ENCODE results near the gene PHYHIPL.
A peak's percentile ranks its signal among the peaks of the same experiment; 100 is the strongest.

The PHYHIPL gene

DNA sequence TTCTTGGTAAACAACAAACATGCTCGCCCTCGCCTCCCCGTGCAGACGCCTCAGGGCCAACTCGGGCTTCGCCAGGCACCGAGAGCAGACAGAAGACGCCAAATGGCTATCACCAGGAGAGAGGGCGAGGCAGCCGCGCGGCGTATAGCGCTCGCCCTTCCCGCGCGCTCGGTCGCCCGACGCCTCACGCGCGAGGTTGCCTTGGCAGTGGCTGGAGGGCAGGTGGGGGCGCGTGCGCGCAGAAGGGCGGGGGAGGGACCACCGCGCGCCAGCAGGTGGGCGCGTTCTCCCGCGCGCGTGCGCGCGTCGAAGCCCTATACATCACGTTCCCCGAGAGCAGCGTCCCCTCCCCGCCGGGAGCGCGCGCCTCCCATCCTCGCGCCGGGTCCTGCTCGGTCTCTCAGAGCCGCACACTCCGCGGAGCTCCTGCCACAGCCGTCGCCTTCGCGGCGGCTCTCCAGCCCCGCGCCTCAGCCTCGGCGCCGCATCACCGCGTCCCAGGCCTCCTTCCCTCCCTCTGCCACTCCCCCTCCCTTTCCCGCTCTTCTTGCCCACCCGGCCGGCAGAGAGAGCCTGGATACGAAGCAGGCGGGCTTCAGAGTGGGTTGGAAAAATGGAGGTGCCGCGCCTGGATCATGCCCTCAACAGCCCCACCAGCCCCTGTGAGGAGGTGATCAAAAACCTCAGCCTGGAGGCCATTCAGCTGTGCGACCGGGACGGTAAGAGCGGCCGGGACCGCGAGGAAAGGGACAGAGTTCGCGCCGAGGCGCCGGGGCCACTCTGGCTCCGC is at the start of gene PHYHIPL:
Gene PHYHIPL (plus strand): TSS at position 403 of the 790 bp plus-strand sequence. CDS start 211 bp downstream, at position 614.
- DNase-seq = no peak

DNA sequence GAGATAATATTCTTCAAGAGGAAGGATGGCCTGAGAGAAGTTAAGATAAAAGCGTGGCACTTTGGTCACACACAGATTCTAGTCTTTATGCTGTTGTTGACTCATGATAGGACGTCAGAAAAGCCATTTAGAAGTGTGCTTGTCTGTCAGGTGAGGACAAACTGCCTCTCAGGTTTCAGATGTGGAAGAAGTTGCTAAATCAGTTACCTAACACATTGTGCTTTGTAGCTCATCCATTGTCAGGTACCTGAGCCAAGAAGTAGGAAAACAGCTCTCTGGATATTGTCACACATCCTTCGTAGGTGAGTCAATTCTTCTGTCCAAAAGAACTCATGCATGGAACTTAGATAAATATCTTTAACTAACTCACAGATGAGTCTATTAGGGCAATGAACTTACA is 49.5 kb upstream of the PHYHIPL start:
- DNase-seq = no peak

DNA sequence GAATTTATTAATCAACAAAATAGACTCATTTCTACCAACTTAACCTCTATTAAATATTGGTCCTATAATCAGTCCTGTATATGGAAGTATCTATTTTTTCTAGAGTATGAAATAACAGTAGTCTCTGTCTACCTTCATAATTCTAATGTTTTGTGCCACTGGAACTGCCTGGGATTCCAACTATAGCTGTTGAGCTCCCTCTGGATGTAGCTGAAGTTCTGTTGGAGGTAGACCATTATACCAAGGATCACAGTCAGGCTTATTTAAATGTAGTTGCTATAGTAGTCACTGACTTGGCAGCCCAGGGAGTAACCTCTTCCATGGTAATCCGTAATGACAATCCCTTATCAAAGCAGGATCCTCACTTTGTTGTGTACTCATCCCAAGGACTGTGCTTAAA is 48.5 kb upstream of the PHYHIPL start:
- DNase-seq = no peak

DNA sequence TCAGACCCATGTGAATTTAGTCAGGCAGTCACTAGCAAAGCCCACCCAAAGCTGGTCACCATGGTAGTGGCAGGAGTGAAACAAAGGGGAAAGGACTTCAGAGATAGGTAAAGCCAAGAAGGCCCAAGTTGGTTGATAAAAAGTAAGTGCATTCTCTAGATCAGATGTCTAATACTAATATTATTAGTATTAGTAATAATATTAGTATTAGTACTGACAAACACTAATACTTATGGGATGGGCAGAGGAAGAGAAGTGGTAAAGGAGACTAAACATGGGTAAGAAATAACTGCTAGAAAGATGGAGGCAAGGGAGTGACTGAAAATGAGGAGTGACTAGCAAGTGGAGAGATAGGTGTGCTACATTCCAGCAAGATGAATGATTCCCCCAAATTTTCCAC is 46.6 kb upstream of the PHYHIPL start:
- no peak for DNase-seq

DNA sequence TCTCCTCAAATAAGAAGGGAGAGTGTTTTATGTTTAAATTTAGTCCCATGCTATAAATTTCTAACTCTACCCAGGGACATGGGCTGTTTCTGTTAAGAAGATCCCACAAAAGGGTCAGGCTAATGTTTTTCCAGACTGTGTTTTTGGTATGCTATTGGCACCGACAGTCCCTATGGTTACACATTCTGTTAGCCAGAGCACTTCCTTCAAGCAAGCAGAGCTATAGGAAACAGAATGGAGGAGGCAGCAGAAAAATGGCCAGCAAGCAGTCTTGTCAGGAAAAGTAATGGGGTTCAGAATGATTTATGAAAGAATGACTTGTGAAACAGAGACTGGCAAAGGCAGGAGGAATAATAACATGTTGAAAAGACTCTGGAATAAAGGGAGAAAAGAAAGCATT is 44.8 kb upstream of the PHYHIPL start:
- DNase-seq = no peak

DNA sequence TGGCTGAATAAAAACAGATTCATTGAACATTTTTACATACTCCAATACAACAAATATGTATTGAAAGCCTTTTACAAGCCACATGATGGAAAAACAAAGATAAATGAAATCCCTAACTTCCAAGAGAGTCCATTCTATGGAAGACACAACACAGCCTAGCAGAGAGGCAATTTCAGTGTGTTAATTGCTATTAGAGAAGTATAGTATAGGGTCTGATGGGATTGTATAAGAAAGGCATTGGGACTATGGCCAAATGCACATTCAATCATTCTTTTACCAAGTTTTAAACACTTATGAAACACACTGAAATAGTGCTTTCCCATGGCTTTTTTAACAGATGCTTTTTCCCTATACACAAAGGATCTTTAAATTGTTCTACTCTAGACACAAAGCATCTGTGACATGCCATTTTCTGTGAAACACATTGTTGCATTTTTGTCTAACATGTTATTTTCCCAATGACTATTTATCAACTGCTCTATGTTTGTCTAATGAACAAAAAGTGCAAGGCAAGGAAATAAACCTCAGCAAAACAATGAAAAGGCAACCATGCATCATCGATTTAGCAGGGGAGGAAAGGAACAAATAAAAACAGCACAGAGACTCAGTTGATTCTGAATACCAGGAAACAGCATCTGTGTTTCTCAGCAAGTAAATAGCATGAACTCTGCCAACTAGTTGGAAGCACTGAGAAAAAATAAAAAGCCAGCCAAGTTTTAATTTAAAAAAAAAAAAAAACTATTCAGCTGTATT is 42.4 kb upstream of the PHYHIPL start:
- DNase-seq = no peak

DNA sequence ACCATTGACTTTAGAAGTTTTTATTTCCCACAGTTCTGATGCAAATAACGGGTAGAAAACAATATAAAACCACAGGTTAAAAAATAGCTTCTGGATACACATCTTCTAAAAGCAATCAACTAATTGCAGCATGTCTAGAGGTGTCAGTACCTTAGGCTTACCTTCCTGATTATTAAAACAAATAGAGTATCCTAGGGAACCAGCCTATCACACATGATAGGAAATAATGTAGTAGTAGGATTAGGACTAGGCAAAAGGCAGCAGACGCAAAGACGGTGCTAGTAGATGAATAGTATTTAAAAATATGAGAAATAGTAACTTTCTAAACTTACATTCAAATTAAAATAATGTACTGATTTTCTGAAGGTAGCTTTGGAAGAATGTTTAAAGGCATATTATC is 41.7 kb upstream of the PHYHIPL start:
- no peak for DNase-seq

DNA sequence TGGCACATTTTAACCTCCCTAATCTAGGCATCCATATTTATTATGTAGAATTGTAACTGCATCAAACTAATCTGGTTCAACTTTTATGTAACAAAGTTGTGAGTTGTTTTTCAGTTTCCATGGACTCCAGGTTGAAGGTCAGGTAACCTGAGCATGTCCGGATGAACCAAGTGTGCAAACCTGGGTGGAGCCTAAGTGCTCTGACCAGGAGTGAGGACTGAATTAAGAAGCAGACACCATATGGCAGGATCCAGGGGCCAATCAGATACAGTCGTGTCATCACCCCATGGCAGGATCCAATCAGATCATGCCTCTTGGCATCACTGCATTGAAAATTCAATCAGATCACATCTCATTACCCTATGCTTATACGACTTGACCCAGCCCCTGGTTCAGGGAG is 41.2 kb upstream of the PHYHIPL start:
- DNase-seq = no peak

DNA sequence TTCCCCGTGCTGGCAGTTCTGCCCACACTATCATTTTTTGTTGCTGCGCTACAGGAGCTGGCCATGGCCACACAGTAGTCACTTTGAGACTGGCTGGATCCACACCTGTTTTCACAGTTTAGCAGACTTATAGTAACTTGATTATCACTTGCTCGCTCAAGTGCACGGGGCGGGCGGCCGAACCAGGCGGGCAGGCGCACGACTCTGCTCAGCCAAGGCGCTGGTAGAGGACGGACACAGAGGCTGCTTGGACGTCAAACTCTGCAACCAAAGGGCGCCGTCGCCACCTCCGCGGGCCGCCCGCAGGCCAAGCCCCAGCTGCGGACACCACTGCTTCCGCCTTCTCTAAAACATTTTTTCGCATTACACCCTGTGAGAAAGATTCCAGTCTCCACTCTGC is 38.4 kb upstream of the PHYHIPL start:
- DNase-seq = no peak

DNA sequence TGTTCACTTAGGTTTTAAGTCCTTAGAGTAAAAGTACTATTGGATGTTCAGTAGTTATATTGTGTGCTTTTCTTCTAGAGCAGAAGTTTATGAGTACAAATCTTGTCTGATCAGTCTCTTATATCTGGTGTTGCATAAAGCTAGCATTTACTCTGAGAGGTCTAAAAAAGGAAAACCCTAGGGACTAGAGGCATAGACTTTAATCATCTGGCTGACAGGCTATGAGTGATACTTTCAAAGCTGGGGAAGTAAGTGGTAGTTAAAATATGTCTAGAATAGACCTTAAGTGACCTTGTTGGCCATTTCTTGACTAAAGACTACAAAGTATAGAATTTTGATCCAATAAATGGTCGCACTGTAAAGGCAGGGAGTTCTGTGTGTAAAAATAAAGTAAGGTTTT is 32.9 kb upstream of the PHYHIPL start:
- DNase-seq = no peak

DNA sequence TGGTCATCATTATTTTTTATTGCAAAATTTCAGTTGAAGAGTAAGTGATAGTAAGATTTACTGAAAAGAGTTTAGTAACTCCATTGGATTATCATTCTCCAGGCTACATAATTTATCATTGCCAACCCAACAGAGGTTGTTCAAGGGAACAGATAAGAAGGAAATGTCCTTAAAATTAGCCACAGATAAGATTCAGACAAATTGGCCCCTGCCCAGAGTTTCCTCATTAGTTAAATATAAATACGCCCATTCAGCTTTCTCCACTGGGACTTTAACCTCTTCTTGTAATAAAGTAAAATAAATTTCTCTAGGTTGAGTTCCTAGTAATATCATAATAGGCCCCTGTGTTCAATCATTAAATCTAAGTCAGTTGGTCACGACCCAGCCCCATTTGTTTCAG is 27.7 kb upstream of the PHYHIPL start:
- DNase-seq = no peak

DNA sequence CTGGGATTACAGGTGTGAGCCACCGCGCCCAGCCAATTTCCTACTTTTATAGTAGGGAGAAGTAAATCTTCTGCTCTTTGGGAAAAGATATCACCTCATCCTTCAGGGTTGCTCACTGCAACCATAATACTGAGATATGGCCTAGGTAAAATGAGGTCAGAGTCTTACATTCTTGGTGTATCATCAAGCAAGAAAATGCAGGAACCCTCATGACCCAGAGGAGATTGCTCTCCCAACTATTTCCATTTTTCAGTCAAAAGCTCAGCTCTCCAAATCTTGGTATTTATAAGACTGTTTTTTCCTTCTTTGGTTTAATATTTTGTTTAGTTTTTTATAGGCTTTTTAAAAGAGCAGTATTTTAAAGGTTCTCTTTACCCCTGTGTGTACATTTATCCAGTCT is 20.9 kb upstream of the PHYHIPL start:
- DNase-seq = no peak

DNA sequence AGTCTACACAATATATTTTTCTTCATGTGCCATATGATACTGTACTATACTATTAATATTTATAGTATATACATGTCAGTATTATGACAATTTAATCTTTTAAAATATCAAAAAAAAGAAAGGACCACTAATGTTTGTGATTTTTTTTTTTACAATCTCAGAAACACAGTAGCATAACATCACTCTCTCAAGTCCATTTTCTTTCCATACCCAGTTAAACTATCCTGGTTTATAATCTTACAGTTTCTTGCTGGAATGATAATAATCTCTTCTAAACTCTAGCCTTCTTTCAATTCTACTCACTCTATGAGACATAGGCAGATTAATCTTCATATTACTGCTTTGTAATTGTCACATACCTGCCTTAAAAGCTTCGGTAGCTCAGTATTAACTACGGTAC is 8.9 kb upstream of the PHYHIPL start:
- no peak for DNase-seq

DNA sequence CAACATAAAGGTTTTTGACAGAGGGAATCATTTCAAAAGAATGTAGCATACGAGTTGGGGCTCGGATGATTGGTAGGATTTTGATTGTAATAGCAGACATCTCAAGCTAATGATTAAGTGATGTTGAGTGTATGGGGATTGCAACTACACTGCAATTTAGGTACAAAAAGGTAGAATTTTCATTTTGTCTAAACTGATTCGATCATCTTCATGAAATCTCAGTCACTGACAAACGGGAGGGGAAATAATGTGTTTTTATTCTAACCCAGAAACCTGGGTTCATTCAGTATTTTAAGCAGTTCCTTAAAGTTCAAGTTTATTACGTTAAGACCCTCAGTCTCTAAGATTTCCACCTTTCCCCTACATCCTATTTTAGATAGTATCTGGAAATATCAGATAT is 3.9 kb upstream of the PHYHIPL start:
- DNase-seq = no peak

DNA sequence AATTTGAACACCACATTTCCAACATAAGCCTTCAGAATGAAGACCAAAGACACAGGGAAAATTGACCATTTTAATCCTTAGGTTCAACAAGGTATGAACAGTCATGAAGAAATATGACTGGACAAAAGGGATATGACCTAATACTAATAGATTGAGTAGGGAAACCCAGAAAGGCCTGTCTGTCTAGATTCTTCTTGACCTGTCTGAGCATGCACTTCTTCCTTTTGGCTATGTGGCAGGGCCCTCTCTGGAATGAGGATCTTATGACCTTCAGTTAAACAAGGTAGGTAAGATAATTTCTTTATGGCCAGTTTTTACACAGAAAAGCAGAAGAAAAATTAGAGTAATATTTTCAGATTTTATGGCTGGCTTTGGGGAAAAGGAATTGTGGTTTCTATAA is 3.0 kb upstream of the PHYHIPL start:
- DNase-seq = no peak

DNA sequence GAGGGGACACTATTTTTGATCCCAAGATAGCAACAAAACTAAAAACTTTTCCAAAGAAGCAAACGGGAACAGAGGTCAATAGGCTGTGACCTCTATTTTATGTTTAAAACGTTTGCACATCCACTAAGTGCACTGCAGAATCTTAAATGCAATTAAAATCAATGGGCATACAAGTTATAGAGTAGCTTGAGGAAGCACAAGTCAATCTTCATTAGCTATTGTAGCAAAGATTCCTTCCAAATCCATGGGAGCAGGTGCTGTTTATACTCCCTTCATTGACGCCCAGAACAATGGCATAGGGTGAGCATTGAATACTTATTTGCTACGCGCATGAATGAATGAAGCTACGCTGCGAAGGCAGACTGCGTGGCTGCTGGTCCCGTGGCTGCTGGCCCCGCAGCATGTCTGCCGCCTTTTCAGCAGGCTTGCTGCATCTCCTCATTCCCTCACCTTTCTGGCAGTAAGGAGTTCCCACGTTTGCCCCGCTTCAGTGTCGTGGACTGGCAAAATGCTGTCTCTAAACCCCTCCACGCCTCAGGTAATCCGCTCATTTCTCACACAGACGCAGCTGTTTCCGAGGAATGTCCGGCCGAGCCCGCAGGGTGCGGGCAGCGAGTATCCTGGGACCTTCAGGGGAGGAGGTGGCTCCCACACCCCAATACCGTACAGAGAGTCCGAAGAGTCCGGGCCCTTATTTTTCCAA is 754 bp upstream of the PHYHIPL start:
- no peak for DNase-seq

DNA sequence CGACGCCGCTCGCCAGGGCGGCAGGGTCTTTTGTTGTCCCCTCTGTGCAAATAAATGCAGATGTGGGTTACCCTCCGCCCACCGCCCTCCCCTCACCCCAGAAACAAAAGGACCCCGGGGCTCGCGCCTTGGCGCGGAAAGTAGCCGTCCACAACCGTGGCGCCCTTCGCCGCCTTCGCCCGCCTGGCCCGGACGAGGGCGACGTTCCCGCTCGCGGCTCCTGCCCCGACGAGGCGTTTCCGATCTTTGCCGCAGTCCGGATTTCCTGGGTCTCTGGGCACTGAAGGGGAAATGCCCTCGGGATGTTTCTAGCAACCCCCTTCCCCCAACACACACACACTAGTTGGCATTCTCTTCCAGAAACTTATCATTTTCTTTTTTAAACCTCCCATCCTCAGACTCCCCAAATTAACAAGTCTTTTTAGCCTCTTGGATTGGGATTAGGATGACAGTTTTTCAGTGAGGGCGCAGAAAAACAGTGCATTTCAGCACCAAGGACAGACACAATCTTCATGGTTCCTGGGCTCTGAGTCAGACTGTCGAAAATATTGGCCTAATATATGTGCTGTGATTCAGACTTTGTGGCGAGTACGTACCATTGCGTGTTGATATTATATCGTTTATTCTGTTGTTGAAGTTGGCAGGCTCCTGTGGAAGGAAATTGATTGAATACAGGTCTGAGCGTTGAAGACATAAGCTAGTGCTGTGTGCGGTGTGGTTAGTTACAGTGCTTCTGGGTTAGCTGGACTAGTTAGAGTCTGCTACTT is 771 bp downstream of the PHYHIPL start:
- DNase-seq = peak; percentile 0

DNA sequence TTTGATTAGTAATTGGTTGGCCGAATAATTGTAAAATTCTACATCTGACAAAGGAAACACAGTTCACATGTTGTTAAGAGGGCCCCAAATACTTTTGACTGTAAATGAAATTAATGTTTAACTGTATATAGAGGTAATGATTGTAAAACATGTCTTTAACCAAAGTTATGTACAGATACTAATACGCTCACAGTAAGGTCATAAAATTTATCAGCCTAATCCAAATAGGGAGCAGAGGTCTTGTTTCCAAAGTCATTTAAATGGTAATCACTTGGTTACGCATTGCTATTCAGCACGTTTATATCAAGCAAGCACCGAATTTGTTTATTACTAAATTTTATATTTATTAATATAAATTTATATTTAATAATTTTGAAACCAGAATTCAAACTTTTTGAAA is 1.4 kb downstream of the PHYHIPL start:
- no peak for DNase-seq

DNA sequence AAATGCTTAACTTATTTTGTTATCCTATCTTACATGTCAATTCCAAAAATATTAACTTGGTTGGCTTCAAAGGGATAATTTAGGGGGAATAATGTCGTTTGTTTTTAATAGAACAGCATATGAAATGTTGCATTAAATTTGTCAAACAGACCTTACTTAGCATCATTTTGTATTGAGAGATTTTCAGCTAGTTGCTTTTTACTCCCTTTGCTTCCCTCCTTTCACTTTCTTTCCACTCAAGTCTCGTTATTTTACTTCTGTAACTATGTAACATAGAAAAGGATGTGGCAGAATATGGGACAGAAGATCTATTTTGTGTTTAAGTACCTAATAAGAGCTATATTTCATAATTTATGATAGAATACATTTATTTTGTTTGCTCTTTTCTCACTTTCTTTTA is 2.6 kb downstream of the PHYHIPL start:
- DNase-seq = no peak

DNA sequence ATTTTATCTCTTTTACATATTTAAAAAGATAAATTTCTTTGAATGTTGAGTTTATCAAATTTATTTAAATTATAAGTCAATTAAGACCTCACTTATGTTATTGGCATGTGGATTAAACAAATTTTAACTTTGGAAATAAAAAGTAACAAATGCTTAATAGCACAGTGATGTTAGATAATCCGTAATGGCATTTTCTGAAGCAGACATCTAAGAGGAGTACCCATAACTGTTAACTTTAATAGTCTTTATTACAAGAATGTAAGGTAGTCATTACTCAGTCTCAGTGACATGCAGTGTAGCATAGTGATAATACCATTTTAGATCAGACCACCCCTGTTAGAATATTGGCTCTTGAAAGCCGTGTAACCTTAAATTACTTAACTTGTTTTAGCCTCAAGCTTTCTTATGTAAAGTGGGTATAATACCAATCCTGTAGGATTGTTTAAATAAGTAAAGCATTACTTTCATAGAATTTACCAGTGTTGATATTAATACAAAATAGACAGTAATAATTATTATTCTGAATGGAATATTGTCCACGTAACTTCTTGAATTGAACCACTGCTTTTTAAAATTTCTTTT is 4.3 kb downstream of the PHYHIPL start:
- DNase-seq = no peak

DNA sequence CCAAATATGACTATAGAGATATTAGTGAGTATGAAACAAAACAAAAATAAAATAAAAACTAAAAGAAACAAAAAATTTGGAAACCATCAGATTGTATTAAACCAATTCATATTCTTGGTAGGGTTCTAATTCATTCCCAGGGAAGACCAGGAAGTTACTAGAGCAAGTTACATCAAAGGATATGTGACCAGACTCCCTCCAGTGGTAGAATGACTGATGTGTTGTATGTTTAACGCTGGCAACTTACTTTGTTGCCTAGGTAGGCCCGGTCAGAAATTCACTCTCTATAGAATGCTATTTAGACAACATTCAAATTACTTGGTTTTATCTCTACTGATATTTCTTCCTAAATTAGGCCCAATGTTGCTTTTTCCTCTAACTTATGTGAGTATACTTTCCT is 5.2 kb downstream of the PHYHIPL start:
- no peak for DNase-seq

DNA sequence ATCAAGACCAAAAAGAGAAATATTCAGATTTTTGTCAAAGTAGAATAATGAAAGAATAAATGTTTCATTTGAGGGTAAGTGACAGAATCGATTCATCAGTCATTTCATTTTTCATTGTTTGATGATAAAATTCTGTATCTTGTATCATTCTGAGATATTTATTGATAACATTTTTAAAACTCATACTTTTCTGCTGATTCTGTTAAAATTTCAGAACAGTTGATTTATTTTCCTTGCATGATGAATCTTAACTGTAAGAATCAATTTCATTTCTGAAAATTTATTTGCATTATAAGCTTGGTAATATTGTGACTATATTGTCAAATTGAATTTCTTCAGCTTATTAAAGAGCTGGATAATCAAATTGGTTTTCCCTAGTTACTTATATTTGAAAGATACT is 13.9 kb downstream of the PHYHIPL start:
- DNase-seq = no peak

DNA sequence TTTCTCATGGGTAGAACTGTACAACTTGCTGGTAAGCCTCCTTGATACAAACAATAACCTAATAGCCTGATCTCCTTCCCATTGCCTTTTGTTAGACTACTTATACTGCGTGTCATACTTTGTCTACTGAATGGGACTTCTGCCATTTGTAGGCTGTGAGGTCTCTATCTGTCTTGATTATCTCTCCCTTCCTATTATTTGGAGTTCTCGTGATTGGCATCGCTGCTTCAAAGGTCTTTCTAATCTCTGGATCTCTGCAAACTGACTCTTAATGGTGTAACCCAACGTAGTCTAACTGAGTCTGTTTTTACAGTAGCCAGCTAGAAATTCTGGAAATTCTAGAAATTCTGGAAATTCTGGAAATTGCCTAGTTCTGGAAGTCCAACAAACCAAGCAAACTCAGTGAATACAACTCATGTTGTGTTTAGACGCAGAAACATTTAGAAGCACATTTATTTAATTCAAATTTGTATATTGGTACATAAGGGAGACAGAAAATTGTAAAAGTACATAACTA is 29.8 kb downstream of the PHYHIPL start:
- no peak for DNase-seq

Measured in activated CD4-positive, alpha-beta T cell treated with anti-CD3 and anti-CD28 coated beads, Interleukin-2, Interleukin-6, amounts not matched to agents 100 ng/mL and 50 ng/mL, durations not matched to agents 16 hours and 8 hours (primary cell).